ENCODE measurements around the gene FCAR.
"Not testable (repeated sequence)": the region's sequence is repeated elsewhere in the genome, so short reads cannot be mapped to it uniquely, and the experiment has no call there.

FCAR gene

DNA sequence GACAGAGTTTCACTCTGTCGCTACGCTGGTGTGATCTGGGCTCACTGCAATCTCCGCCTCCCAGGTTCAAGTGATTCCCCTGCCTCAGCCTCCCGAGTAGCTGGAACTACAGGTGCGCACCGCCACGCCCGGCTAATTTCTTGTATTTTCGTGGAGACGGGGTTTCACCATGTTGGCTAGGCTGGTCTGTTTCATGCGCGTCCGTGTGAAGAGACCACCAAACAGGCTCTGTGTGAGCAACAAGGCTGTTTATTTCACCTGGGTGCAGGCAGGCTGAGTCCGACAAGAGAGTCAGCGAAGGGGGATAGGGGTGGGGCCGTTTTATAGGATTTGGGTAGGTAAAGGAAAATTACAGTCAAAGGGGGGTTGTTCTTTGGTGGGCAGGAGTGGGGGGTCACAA, 20.1 kb downstream of the FCAR start:
- DNase-seq (ENCODE audit: low spot score) = not testable (repeated sequence)

DNA sequence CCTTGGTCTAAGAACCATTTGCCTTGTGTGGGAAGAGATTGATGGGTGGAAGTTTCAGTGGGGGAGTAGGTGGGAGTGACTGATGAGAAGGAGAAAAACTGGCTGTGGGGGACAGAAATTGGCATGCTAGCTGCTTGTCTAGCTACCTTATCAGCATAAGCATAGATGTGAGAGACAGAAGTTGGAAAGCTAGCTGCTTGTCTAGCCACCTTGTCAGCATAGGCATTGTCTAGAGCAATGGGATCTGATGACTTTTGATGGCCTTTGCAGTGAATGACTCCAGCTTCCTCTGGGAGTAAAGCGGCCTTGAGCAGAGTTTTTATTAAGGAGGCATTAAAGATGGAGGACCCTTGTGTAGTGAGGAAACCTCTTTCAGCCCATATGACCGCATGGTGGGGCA, 22.0 kb downstream of the FCAR start:
- DNase-seq (ENCODE audit: low spot score) = no peak

DNA sequence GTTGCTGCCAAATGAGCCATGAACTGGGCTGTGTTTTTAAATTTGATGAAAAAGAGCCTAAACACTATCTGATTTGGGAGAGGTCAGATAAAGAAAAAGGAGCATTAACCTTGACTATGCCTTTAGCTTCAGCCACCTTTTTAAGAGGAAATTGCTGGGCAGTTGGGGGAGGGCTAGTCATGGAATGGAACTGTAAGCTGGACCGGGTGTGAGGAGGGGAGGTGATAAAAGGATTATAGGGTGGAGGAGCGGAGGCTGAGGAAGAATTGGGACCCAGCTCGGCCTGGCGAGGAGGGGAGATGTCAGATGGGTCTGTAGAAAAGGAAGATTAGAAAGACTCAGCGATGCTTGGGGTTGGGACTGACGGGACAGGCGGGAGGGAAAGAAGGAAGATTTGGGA, 24.6 kb downstream of the FCAR start:
- DNase-seq (ENCODE audit: low spot score) = not testable (repeated sequence)

DNA sequence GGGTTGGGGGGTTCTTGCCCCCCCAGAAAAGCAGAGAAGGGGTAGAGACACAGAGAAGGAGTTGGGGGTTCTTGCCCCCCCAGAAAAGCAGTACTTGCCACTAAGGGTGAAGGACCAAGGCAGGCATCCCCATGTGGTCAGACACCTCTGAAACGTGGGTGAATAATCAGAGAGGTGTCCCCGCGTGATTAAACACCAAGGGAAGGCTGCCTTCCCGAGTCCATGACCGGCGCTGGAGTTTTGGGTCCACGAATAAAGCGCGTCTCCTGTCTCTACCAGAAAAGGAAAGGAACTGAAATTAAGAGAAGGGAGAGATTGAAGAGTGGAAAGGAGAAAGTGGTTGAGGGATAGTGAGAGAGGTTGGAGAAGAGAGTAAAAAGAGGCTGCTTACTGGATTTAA, 25.6 kb downstream of the FCAR start:
- DNase-seq (ENCODE audit: low spot score) = not testable (repeated sequence)

DNA sequence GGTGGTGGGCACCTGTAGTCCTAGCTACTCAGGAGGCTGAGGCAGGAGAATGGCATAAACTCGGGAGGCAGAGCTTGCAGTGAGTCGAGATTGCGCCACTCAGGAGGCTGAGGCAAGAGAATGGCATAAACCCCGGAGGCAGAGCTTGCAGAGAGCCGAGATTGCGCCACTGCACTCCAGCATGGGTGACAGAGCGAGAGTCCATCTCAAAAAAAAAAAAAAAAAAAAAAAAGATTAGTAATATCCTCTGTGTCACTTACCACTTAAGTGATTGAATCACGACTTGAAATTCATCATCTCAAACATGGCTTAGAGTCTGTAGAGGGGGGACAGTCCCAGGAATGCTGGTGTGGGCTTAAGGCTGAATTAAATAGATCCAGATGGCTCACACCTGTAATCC, 27.1 kb downstream of the FCAR start:
- not testable (repeated sequence) for DNase-seq (ENCODE audit: low spot score)

DNA sequence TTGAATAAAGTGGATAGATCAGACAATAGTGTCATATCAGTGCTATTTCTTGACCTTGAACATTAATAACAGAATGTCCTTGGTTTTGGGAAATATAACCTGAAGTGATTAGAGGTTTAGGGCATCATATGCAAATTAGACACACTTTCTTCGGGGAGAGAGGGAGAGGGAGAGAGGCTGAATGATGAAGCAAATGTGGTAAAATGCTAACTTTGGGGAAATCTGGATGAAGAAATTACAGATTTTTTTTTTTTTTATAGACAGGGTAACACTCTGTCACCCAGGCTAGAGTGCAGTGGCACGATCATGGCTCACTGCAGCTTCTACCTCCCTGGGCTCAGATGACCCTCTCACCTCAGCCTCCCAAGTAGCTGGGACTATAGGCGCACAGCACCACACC, 28.0 kb downstream of the FCAR start:
- no peak for DNase-seq (ENCODE audit: low spot score)

DNA sequence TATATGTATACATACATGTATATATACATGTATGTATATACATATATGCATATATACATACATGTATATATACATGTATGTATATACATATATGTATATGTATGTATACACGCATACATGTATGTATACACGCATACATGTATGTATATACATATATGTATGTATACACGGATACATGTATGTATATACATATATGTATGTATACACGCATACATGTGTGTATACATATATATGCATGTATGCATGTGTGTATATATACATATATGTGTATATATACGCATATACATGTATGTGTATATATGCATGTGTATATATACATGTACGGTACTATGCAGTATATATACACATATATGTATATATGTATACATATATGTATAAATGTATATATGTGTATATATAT, 29.3 kb downstream of the FCAR start:
- DNase-seq (ENCODE audit: low spot score) = no peak

DNA sequence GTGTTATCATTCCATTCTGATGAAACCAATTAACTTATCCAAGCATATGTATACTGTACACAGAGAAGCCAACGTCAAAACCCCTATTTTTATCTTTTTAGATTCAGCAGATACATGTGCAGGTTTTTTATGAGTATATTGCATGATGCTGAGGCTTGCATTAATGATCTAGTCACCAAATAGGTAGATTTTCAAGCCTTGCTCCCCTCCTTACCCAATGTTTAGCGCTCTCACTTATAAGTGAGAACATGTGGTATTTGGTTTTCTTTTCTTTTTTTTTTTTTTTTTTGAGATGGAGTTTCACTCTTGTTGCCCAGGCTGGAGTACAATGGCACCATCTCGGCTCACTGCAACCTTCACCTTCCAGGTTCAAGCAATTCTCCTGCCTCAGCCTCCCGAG, 30.2 kb downstream of the FCAR start:
- not testable (repeated sequence) for DNase-seq (ENCODE audit: low spot score)

DNA sequence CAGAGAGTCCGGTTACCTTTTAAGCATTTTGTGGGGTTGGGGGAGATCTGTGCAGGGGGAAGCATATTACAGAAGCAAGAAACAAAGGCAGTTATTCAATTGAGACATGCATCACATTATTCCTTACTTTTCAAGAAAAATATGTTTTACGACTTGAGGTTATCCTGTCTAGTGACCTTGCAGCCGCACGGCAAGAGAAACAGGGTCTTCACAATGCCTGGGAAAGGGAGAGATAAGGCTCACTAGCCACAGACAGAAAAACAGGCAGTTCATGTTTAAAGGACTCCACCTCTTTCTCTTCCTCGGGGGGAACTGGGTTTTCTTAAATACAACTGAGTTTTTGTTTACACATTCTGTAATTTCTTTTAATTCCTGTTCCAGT, 31.4 kb downstream of the FCAR start:
- no peak for DNase-seq (ENCODE audit: low spot score)

DNA sequence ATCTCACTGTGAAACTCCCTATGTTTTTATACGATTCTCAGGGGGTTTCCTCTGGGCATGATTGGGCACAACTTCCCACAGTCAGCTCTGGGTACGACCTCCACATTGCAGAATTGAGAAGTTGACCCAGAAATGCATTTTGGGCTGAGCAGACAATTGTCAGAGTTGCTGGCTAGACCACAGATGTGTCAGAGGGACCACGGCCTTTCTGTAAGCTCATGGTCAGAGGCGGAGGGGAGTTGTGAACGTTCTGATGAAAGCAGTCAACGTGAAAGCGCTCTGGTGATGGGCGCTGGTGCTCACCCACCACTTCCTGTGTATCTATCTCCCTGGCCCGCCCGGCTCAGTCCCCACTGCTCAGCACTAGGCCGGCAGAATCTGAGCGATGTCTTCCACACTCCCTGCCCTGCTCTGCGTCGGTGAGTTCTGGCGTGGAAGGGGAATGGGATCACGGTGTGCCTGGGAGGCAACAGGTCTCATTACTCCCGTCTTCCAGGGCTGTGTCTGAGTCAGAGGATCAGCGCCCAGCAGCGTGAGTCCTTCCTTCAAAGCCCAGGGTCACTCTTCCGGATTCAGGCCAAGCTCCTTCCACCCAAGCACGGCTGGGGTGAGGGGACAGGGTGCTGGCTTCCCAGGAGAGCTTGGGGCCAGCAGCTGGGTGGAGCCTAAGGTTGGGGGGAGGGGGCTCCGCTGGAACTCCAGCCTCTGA, 31.9 kb downstream of the FCAR start, which contains the start of gene NCR1:
NCR1 (plus strand) TSS at position 346 of the 709 bp plus-strand sequence; CDS start at position 386, 40 bp downstream.
- no peak for DNase-seq (ENCODE audit: low spot score)

DNA sequence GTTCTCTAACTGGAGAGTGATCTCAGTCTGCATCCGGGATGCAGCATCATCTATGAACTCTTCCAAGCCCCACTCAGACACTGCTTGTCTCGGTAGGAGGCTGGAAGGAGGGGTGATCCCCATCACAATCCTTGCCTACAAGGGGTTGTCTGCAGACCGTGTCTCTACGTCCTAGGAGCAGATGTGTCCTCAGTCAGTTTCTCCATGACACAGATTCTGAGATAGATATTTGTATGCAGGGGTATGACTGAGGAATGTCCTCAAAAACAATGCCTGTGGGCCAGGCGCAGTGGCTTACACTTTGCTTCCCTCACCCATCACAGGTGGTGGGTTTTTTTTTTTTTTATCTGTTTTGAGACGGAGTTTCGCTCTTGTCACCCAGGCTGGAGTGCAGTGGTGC, 32.8 kb downstream of the FCAR start:
- DNase-seq (ENCODE audit: low spot score) = no peak

DNA sequence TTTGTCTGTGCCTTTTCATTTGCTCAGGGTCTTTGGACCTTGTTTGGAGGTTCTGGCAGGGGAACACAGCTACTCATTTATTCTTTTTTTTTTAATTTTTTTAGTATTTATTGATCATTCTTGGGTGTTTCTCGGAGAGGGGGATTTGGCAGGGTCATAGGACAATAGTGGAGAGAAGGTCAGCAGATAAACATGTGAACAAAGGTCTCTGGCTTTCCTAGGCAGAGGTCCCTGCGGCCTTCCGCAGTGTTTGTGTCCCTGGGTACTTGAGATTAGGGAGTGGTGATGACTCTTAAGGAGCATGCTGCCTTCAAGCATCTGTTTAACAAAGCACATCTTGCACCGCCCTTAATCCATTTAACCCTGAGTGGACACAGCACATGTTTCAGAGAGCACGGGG, 33.9 kb downstream of the FCAR start:
- not testable (repeated sequence) for DNase-seq (ENCODE audit: low spot score)

DNA sequence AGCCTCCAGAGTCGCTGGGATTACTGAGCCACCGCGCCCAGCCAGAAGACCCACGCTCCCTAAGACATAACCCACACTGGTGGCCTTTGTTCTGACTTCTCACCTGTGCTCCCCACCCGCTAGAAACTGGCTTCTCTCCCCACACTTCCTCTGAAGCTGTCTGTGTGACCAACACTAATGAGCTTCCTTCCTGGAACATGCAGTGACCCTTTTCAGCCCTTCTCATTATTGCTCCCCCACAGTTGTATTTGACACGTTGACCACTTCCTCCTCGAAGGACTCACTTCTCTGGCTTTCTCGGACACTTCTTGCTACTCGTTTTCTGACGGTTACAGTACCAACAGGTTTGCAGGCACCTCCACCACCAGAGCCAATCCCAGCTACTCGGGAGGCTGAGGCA, 42.8 kb downstream of the FCAR start:
- DNase-seq (ENCODE audit: low spot score) = no peak

DNA sequence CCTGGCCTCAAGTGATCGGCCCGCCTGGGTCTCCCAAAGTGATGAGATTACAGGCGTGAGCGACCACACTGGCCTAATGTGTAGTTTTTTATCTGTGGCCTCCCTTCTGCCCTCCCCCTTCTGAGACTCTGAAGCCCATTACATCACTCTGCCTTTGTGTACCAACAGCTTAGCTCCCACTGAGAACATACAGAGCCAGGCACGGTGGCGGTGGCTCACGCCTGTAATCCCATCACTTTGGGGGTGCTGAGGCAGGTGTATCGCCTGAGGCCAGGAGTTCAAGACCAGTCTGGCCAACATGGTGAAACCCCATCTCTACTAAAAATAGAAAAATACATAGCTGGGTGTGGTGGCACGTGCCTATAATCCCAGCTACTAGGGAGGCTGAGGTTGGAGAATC, 44.5 kb downstream of the FCAR start:
- no peak for DNase-seq (ENCODE audit: low spot score)

DNA sequence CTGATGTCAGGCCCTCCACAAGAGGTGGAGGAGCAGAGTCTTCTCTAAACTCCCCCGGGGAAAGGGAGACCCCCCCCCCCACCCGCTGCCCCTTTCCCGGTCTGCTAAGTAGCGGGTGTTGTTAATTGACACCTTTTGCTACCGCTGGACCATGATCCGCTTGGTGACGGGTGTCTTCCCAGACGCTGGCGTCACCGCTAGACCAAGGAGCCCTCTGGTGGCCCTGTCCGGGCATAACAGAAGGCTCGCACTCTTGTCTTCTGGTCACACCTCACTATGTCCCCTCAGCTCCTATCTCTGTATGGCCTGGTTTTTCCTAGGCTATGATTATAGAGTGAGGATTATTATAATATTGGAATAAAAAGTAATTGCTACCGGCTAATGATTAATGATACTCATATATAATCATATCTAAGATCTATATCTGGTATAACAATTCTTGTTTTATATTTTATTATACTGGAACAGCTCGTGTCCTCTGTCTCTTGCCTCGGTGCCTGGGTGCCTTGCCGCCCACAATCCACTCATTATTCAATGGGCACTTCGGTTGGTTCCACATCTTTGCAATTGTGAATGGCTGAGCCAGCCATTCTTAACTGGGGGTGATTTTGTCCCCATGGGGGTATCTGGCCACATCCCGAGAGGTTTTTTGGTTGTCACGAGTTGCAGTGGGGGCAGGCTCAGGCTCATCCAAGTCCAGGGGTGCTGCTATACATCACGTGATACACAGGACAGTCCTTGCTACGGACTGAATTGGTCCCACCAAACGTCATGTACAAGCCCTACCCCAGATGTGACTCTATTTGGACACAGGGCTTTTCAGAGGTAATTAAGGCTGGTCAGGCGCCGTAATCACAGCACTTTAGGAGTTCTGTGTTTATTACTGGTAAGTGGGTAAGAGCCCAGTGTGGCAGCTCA, 45.9 kb downstream of the FCAR start:
- DNase-seq (ENCODE audit: low spot score) = not testable (repeated sequence)

DNA sequence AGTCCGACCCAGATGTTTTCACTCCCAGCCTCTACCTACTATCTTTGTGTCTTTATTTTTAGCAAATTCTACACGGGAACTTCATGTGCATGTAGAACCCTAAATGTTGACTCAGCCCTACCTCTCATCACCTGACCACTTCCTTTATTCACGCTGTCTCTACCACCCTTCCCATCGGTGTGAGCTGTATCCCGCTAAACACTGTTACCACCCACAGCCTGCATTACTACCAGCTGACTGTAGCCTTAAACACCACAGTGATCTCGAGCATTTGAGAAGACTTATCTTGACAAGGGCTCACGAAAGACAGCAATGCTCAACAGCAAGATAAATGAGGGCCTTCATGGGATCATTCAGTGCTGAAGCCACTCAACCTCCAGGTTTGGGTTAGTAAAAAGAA, 47.0 kb downstream of the FCAR start:
- DNase-seq (ENCODE audit: low spot score) = no peak

DNA sequence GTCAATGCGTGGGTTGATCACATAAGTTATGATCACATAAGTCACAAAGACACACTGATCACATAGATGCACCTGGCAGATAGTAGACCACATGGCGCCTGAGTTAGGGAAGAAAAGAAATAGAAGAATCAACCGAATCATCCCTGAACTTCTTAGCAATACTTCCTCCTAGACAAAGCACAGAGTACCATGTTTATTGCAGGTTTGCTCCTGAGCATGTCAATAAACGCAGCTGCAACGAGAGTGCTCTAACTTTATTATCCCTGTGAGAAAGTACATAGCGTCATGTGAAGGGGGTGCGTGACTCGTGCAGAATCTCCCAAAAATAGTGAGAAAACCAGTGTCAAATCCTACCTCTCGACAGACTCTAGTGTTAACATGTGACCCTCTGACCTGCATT, 49.2 kb downstream of the FCAR start:
- DNase-seq (ENCODE audit: low spot score) = no peak

DNA sequence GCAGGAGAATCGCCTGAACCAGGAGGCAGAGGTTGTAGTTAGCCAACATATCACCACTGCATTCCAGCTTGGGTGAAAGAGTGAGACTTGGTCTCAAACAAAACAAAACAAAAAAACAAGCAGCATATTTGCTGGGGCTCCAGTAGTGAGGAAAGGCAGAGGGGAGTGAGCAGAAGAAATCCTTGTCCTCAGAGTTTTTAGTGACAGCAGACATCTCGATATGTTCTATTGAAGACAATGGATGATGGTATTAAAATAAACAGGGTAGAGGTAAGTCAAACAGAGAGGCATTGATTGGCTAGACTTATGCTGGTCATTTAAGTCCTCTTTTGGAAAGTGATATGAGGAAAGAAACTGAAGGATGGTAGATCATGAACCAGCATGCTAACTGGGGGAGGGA, 54.3 kb downstream of the FCAR start:
- no peak for DNase-seq (ENCODE audit: low spot score)

DNA sequence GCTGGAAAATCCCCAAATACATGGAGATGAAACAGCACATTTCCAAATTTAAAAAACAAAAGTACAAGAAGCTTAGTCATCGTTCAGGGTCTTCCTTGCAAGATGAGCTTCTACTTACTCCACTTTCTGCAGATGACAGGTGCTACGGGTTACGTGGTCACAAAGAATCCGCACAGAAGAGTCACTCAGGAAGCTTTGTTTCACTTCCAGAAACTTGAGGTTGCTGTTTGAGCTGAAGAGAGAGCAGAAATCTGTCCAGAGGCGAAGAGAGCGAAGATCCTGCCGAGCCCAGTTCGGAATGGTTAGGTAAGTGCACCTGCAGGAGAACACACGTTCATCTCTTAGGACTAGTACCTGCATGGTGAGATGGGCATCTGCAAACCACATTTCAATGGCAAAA, 63.9 kb downstream of the FCAR start:
- DNase-seq (ENCODE audit: low spot score) = no peak

DNA sequence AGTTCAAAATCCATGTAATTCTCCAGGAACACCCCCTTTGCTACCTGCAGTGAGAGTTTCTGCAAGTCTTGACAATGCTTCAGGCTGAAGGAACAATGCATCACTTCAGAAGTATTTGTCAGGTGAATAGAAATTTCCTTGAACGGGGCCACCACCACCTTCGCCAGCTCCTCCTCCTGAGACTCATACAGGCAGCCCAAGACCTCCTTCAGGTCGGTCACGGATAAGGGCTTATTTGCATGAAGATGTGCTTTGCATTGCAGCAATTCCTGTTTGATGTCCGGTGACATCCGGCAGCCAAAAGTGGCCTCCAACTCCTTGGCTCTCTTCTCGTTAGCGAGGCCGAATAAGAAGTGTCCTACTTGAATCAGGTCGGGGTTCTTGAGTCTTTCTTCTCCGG, 64.9 kb downstream of the FCAR start:
- DNase-seq (ENCODE audit: low spot score) = no peak

DNA sequence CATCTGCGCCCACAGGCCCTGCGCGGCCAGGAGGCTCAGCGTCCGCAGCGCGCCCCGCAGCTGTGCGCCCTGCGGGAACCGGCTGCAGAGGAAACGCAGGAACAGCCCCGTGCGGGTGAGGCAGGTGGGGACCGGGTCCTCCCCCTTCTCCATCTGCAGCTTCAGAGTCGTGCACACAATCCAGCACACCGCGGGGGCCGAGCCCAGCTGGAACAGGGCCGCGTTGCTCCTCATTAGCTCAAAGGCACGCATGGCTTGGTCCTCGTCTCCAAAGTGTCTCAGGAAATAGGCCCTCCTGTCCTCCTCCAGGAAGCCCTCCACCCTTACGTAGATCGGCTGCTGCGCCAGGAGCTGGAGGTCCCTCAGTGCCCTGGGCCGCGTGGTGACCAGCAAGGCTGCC, 65.5 kb downstream of the FCAR start:
- DNase-seq (ENCODE audit: low spot score) = not testable (repeated sequence)
